ENCODE results near the gene MACROD2.

GRCh38 chr20:14710951-14711350 is 715.6 kb downstream of the MACROD2 start:
- TF ChIP-seq CTCF (IDR thresholded peaks at IDR 0.05) (no peak), POLR2A (IDR thresholded peaks at IDR 0.05) (no peak)

Data from uterus (tissue), 2 donors.